Measurements from ENCODE around the gene DNAJB1. TPM values are rescaled to one million over a fixed set of nuclear protein-coding genes. Genes with fewer than 3 reads are reported as not detected.

The DNAJB1 gene
- total and polyA plus RNA-seq, 2 of the 13 experiments (the other 11 are each of a cell fraction or from before 2014, with no cell fraction given) = 87.5 to 97.3 TPM

GRCh38 chr19:14496029-14496833 is 22.0 kb downstream of the DNAJB1 start, which contains the start of gene GIPC1 (continued):
- TF ChIP-seq CTCF (CRISPR knock-in tag; IDR thresholded peaks at IDR 0.05) (no peak), ZNF768 (CRISPR knock-in tag; IDR thresholded peaks at IDR 0.05) (no peak), HINFP (CRISPR knock-in tag; IDR thresholded peaks at IDR 0.05; ENCODE audit: low read depth) (peak; percentile 94; the same call in 1 of the 2 replicates), ZNF460 (CRISPR knock-in tag; IDR thresholded peaks at IDR 0.05; ENCODE audit: borderline replicate concordance) (no peak), CREB1 (IDR thresholded peaks at IDR 0.05) (peak; percentile 75), CREB1 (CRISPR knock-in tag; IDR thresholded peaks at IDR 0.05) (0 out of 2 replicates have a peak, but pooled peaks have one; percentile 2), MTF2 (CRISPR knock-in tag; IDR thresholded peaks at IDR 0.05; ENCODE audit: borderline replicate concordance) (no peak), SP5 (CRISPR knock-in tag; IDR thresholded peaks at IDR 0.05; ENCODE audit: borderline replicate concordance, low read depth) (peak; percentile 84), JARID2 (CRISPR knock-in tag; IDR thresholded peaks at IDR 0.05; ENCODE audit: insufficient replicate concordance) (no peak), ZNF557 (CRISPR knock-in tag; IDR thresholded peaks at IDR 0.05) (no peak), ZNF616 (CRISPR knock-in tag; IDR thresholded peaks at IDR 0.05; ENCODE audit: low read depth) (no peak), NFYC (CRISPR knock-in tag; IDR thresholded peaks at IDR 0.05) (peak; percentile 93), FOXC1 (CRISPR knock-in tag; IDR thresholded peaks at IDR 0.05; ENCODE audit: borderline replicate concordance) (peak; percentile 88), ZNF550 (CRISPR knock-in tag; IDR thresholded peaks at IDR 0.05; ENCODE audit: borderline replicate concordance) (no peak), MED8 (CRISPR knock-in tag; IDR thresholded peaks at IDR 0.05; ENCODE audit: insufficient replicate concordance) (no peak), ZNF609 (CRISPR knock-in tag; IDR thresholded peaks at IDR 0.05; ENCODE audit: borderline replicate concordance) (peak; percentile 54; the same call in 1 of the 2 replicates), ELF4 (CRISPR knock-in tag; IDR thresholded peaks at IDR 0.05; ENCODE audit: borderline replicate concordance) (no peak), ZSCAN29 (CRISPR knock-in tag; conservative IDR thresholded peaks at IDR 0.05) (no peak), MED1 (CRISPR knock-in tag; IDR thresholded peaks at IDR 0.05) (peak; percentile 45; the same call in 1 of the 2 replicates)
- TF ChIP-seq, protein P1, sequence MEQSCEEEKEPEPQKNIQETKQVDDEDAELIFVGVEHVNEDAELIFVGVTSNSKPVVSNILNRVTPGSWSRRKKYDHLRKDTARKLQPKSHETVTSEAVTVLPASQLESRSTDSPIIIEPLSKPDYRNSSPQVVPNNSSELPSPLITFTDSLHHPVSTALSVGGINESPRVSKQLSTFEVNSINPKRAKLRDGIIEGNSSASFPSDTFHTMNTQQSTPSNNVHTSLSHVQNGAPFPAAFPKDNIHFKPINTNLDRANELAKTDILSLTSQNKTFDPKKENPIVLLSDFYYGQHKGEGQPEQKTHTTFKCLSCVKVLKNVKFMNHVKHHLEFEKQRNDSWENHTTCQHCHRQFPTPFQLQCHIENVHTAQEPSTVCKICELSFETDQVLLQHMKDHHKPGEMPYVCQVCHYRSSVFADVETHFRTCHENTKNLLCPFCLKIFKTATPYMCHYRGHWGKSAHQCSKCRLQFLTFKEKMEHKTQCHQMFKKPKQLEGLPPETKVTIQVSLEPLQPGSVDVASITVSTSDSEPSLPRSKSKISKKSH (CRISPR knock-in tag; IDR thresholded peaks at IDR 0.05; ENCODE audit: borderline replicate concordance) = no peak
